Fibroblast of lung (primary cell): ENCODE results near the gene RUNX1.

Source experiments
- EZH2 ChIP-seq: IDR thresholded peaks from 2 replicates; pipeline ENCODE4 v1.5.1; 2012; ENCODE audit warnings: low read length, control low read depth, mild to moderate bottlenecking; ENCODE audit errors: missing control alignments
- TF ChIP-seq, protein P1 (sequence below), 2 donors: IDR thresholded peaks in 1 of 2; conservative IDR thresholded peaks in 1 of 2; 1 replicate in 1 of 2; 2 replicates in 1 of 2; pipeline ENCODE4 v1.5.1; 2011 to 2012; ENCODE audit warnings: low read length in 2 of 2, control low read depth in 1 of 2, inconsistent platforms in 1 of 2, low read depth in 1 of 2, mild to moderate bottlenecking in 1 of 2

DNA sequence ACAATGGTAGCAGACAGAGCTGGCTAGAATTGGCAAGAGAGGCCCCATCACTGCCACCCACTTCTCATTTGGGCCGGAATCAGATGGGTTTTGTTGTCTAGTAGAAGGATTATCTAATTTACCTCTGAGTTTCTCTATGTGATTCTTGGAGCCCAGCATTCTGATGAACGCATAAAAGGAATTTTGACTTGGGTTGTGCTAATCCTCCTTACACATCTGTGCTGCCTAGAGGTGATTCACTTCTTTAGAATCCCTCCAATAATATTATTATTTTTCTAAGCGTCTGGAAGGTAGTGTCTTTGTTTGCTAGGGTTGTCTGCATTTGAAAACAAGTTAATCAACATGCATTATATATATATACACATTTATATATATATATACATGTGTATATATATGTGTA lies 118.1 kb downstream of the RUNX1 start:
- TF ChIP-seq, protein P1, sequence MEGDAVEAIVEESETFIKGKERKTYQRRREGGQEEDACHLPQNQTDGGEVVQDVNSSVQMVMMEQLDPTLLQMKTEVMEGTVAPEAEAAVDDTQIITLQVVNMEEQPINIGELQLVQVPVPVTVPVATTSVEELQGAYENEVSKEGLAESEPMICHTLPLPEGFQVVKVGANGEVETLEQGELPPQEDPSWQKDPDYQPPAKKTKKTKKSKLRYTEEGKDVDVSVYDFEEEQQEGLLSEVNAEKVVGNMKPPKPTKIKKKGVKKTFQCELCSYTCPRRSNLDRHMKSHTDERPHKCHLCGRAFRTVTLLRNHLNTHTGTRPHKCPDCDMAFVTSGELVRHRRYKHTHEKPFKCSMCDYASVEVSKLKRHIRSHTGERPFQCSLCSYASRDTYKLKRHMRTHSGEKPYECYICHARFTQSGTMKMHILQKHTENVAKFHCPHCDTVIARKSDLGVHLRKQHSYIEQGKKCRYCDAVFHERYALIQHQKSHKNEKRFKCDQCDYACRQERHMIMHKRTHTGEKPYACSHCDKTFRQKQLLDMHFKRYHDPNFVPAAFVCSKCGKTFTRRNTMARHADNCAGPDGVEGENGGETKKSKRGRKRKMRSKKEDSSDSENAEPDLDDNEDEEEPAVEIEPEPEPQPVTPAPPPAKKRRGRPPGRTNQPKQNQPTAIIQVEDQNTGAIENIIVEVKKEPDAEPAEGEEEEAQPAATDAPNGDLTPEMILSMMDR (conservative IDR thresholded peaks at IDR 0.05 in 1 of 2, IDR thresholded peaks at IDR 0.05 in 1 of 2; ENCODE audit: low read depth in 1 of 2, low read length in 2 of 2) = no peak
- no peak for TF ChIP-seq EZH2
